Endothelial cell of umbilical vein (primary cell): Measurements from ENCODE around the gene TMEM225B. TPM values are rescaled to one million over a fixed set of nuclear protein-coding genes. Genes with fewer than 3 reads are reported as not detected.

Source experiments
- BruUV-seq: library from RNA; stranded (reverse); fragments of 400-500 nt; replicated peaks from 2 replicates; lab custom pipeline; 2021; lab: Mats Ljungman, UMichigan
- CTCF ChIA-PET: fragments of 300-600, 350-600 bp; sonication (Branson Sonifier 250); formaldehyde crosslinking; loops from one replicate; lab custom pipeline; 2021; ENCODE audit warnings: antibody characterized with exemption, inconsistent platforms; lab: Charles Lee
- POLR2A ChIA-PET: fragments of 300-600, 350-600 bp; sonication (Branson Sonifier 250); formaldehyde crosslinking; loops from one replicate; lab custom pipeline; 2021; ENCODE audit warnings: antibody characterized with exemption, inconsistent platforms; lab: Charles Lee
- DNase-seq: peaks from one replicate; pipeline ENCODE4 v3.0.0-alpha.2; 2011; ENCODE audit warnings: low read depth, low spot score
- FAIRE-seq: peaks from 2 replicates; lab custom pipeline; 2011; peaks lifted over from hg19 to GRCh38; lab: Jason Lieb, UNC
- H2AFZ ChIP-seq: 2 replicates; pipeline ENCODE4 v1.6.0; 2012; ENCODE audit warnings: low read depth, low read length, control low read depth, inconsistent platforms
- H3K27ac ChIP-seq: 2 replicates; pipeline ENCODE4 v1.5.1; 2011; ENCODE audit warnings: low read depth, mild to moderate bottlenecking, control low read depth, low read length, moderate library complexity; ENCODE audit not compliant: insufficient read depth
- H3K27me3 ChIP-seq, 2 experiments: 2 replicates each; pipeline versions ENCODE4 v1.6.0 to v1.6.1; 2011; ENCODE audit warnings: low read length in 2 of 2, mixed read lengths in 1 of 2; ENCODE audit not compliant: control insufficient read depth in 2 of 2, insufficient read depth in 2 of 2
- H3K36me3 ChIP-seq, 2 experiments: 2 replicates in 1 of 2; 3 replicates in 1 of 2; pipeline ENCODE4 v1.5.1; 2011; ENCODE audit warnings: low read length in 2 of 2, mild to moderate bottlenecking in 1 of 2, moderate library complexity in 1 of 2; ENCODE audit not compliant: control insufficient read depth in 2 of 2, insufficient read depth in 2 of 2; ENCODE audit errors: extremely low read depth in 1 of 2
- H3K4me1 ChIP-seq: 3 replicates; pipeline ENCODE4 v1.5.1; 2011; ENCODE audit warnings: mild to moderate bottlenecking, low read length; ENCODE audit not compliant: control insufficient read depth, insufficient read depth; ENCODE audit errors: extremely low read depth
- H3K4me2 ChIP-seq: 2 replicates; pipeline ENCODE4 v1.6.1; 2011; ENCODE audit warnings: low read length, control low read depth, mixed read lengths; ENCODE audit not compliant: insufficient read depth
- H3K4me3 ChIP-seq, 3 experiments: fragments of 200-600 bp in 1 of 3; sonication (generic), shearing (Covaris generic) in 1 of 3; replicated peaks in 1 of 3; 2 replicates each; pipeline ENCODE4 v1.5.1; 2011 to 2016; ENCODE audit warnings: control low read depth in 3 of 3, low read length in 3 of 3, mild to moderate bottlenecking in 2 of 3, inconsistent platforms in 1 of 3, low read depth in 1 of 3, moderate library complexity in 1 of 3; ENCODE audit not compliant: insufficient read depth in 1 of 3
- H3K79me2 ChIP-seq: 2 replicates; pipeline ENCODE4 v1.6.0; 2012; ENCODE audit warnings: low read length, inconsistent platforms; ENCODE audit not compliant: control insufficient read depth, insufficient read depth
- H3K9ac ChIP-seq: replicated peaks from 2 replicates; pipeline ENCODE3; 2011; ENCODE audit warnings: low read length, control low read depth; ENCODE audit not compliant: insufficient read depth; ENCODE audit errors: extremely low read depth
- H3K9me1 ChIP-seq: replicated peaks from 3 replicates; pipeline ENCODE4 v1.6.0; 2011; ENCODE audit warnings: mild to moderate bottlenecking, low read length; ENCODE audit not compliant: control insufficient read depth, insufficient read depth; ENCODE audit errors: extremely low read depth
- H3K9me3 ChIP-seq: replicated peaks from 2 replicates; pipeline ENCODE4 v1.5.1; 2012; ENCODE audit warnings: low read length, inconsistent platforms; ENCODE audit not compliant: control insufficient read depth, insufficient read depth
- H4K20me1 ChIP-seq: replicated peaks from 2 replicates; pipeline ENCODE3; 2011; ENCODE audit warnings: mild to moderate bottlenecking, low read length; ENCODE audit not compliant: control insufficient read depth, insufficient read depth; ENCODE audit errors: extremely low read depth
- EZH2 ChIP-seq: IDR thresholded peaks from 2 replicates; pipeline ENCODE4 v1.6.1; 2012; ENCODE audit warnings: borderline replicate concordance, low read depth, mild to moderate bottlenecking, moderate library complexity, low read length, inconsistent platforms; ENCODE audit not compliant: severe bottlenecking
- GATA2 ChIP-seq: IDR thresholded peaks from 2 replicates; pipeline ENCODE4 v1.7.0; 2011; ENCODE audit warnings: low read depth, mild to moderate bottlenecking, moderate library complexity, mixed read lengths, low read length; ENCODE audit not compliant: insufficient read length, insufficient read depth
- JUN ChIP-seq: IDR thresholded peaks from 2 replicates; pipeline ENCODE4 v1.6.1; 2011; ENCODE audit warnings: borderline replicate concordance, low read depth; ENCODE audit not compliant: insufficient read length, insufficient read depth
- MYC ChIP-seq: IDR thresholded peaks from one replicate; pipeline ENCODE4 v1.6.1; 2011; ENCODE audit warnings: mild to moderate bottlenecking, low read depth, low read length
- dilution Hi-C: fragments of 300-500 bp; cut with MboI; formaldehyde crosslinking; loops from one replicate; pipeline ENCODE4 v1.15.0; 2019; ENCODE audit warnings: low sequenced_read_pairs; ENCODE audit not compliant: extremely low pct_ligation_motif_present
- intact Hi-C: fragments of 100-400 bp; cut with micrococcal nuclease; formaldehyde crosslinking; loops from one replicate; pipeline ENCODE4 v1.10.0; 2022
- polyA plus RNA-seq, 4 experiments: library from polyadenylated mRNA; depleted of rRNA in 3 of 4; stranded (reverse) in 3 of 4; unstranded in 1 of 4; fragments of >200 nt; gene quantifications; 2 replicates each; pipeline versions ENCODE4 v1.2.1 to v1.2.3, GENCODE V29; 2011 to 2012; ENCODE audit warnings: missing spikeins in 1 of 4
- total RNA-seq: library from RNA; stranded (reverse); gene quantifications from 2 replicates; pipeline ENCODE4 v1.2.3, GENCODE V29; 2021
- TF ChIP-seq, protein P1 (sequence below), 2 donors: IDR thresholded peaks; 1 replicate in 1 of 2; 2 replicates in 1 of 2; pipeline ENCODE4 v1.5.1; 2011; ENCODE audit warnings: low read length in 2 of 2, mild to moderate bottlenecking in 2 of 2, moderate library complexity in 2 of 2, control low read depth in 1 of 2, inconsistent platforms in 1 of 2, low read depth in 1 of 2; ENCODE audit not compliant: insufficient read depth in 1 of 2; ENCODE audit errors: extremely low read depth in 1 of 2
- TF ChIP-seq, protein P2 (sequence below): IDR thresholded peaks from 2 replicates; pipeline ENCODE4 v1.6.1; 2011; ENCODE audit not compliant: insufficient read depth, insufficient read length

The TMEM225B gene
- total and polyA plus RNA-seq, 2 donors (not counting 3 experiments of a cell fraction or from before 2014, with no cell fraction given), result 0.29 TPM; not detected in 1

DNA sequence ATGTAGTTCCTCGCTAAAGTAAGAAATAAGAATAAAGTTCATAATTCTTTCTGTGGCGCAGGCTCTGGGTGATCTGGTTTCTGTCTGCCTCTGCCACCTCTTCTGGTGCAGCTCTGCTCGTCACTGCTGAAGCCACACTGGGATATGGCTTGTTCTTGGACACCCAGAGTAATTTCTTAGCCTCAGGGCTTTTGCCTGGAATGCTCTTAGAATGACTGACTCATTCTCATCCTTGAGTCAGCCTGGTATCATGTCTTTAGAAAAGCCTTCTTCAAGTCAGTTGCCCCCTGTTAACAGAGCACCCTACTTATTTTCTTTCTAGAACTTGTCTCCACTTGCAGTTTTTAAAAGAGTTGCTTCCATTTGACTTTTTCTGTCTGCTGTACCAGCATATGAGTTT, 20.7 kb downstream of the TMEM225B start:
- H3K79me2 ChIP-seq, result peaks cover 10% of the 10 kb centered on the region
- no peaks in the 10 kb centered on the region for H3K27me3 ChIP-seq
- no peak overlapping the region for H3K4me3 ChIP-seq
- BruUV-seq, result no TSS peak
- H3K9me1 ChIP-seq, result no peaks in the 10 kb centered on the region
- no peak for DNase-seq
- no peaks in the 10 kb centered on the region for H4K20me1 ChIP-seq
- dilution Hi-C loops, result no loop called here
- intact Hi-C loops, result no loop called here
- no peak for FAIRE-seq
- H2AFZ ChIP-seq, result no peak overlapping the region
- ChIA-PET POLR2A (no interaction called here), CTCF (no interaction called here)
- TF ChIP-seq MYC, result no peak
- TF ChIP-seq, protein P1, sequence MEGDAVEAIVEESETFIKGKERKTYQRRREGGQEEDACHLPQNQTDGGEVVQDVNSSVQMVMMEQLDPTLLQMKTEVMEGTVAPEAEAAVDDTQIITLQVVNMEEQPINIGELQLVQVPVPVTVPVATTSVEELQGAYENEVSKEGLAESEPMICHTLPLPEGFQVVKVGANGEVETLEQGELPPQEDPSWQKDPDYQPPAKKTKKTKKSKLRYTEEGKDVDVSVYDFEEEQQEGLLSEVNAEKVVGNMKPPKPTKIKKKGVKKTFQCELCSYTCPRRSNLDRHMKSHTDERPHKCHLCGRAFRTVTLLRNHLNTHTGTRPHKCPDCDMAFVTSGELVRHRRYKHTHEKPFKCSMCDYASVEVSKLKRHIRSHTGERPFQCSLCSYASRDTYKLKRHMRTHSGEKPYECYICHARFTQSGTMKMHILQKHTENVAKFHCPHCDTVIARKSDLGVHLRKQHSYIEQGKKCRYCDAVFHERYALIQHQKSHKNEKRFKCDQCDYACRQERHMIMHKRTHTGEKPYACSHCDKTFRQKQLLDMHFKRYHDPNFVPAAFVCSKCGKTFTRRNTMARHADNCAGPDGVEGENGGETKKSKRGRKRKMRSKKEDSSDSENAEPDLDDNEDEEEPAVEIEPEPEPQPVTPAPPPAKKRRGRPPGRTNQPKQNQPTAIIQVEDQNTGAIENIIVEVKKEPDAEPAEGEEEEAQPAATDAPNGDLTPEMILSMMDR (IDR thresholded peaks at IDR 0.05; ENCODE audit: extremely low read depth in 1 of 2, insufficient read depth in 1 of 2, low read depth in 1 of 2, low read length in 2 of 2), result no peak
- TF ChIP-seq, protein P2, sequence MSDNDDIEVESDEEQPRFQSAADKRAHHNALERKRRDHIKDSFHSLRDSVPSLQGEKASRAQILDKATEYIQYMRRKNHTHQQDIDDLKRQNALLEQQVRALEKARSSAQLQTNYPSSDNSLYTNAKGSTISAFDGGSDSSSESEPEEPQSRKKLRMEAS, result no peak
- no peak for TF ChIP-seq JUN
- TF ChIP-seq GATA2, result no peak
- no peak for TF ChIP-seq EZH2
- H3K4me1 ChIP-seq, result peaks cover 9% of the 10 kb centered on the region
- H3K36me3 ChIP-seq, result peaks cover 7 to 32% of the 10 kb centered on the region in 2 experiments
- H3K9me3 ChIP-seq, result no peaks in the 10 kb centered on the region
- no peak overlapping the region for H3K4me2 ChIP-seq
- no peak overlapping the region for H3K27ac ChIP-seq
- no peak overlapping the region for H3K9ac ChIP-seq
